Activated CD4-positive, alpha-beta T cell treated with anti-CD3 and anti-CD28 coated beads for 36 hours (primary cell): ENCODE data around the gene IDH3B. TPM values are rescaled to one million over a fixed set of nuclear protein-coding genes. Genes with fewer than 3 reads are reported as not detected.

Source experiments
- ATAC-seq: fragments of 200-7000 bp; cut with Tn5 transposase; one replicate; pipeline ENCODE4 v1.10.0; 2021; ENCODE audit warnings: mild to moderate bottlenecking, moderate library complexity
- CTCF ChIA-PET: fragments of 350-600 bp; sonication (Branson Sonifier 250); formaldehyde crosslinking; loops from one replicate; lab custom pipeline; 2021; ENCODE audit warnings: antibody characterized with exemption; lab: Charles Lee
- POLR2A ChIA-PET: fragments of 350-600 bp; sonication (Branson Sonifier 250); formaldehyde crosslinking; loops from one replicate; lab custom pipeline; 2021; ENCODE audit warnings: antibody characterized with exemption, inconsistent platforms; lab: Charles Lee
- DNase-seq: peaks from one replicate; pipeline ENCODE4 v3.0.0-alpha.2; 2020
- H3K27ac Mint-ChIP-seq: one replicate; pipeline ENCODE4 v1.8.0; 2021; ENCODE audit warnings: mixed read lengths
- H3K27me3 Mint-ChIP-seq: one replicate; pipeline ENCODE4 v1.8.0; 2021; ENCODE audit warnings: mixed read lengths
- H3K36me3 Mint-ChIP-seq: one replicate; pipeline ENCODE4 v1.8.0; 2021; ENCODE audit warnings: low read depth, mixed read lengths
- H3K4me1 Mint-ChIP-seq: one replicate; pipeline ENCODE4 v1.8.0; 2021; ENCODE audit warnings: mixed read lengths
- H3K4me3 Mint-ChIP-seq: one replicate; pipeline ENCODE4 v1.8.0; 2021; ENCODE audit warnings: mild to moderate bottlenecking, moderate library complexity, mixed read lengths
- H3K9me3 Mint-ChIP-seq: one replicate; pipeline ENCODE4 v1.8.0; 2021; ENCODE audit warnings: low read depth, mixed read lengths
- intact Hi-C, 2 experiments: fragments of 100-400 bp; cut with DNase I in 1 of 2; cut with micrococcal nuclease in 1 of 2; formaldehyde crosslinking; loops; one replicate each; pipeline versions ENCODE4 v1.14.2 to v1.15.1; 2022 to 2024; cut with DNase I, micrococcal nuclease
- total RNA-seq, 2 experiments: library from RNA; stranded (reverse); gene quantifications; one replicate each; pipeline ENCODE4 v1.2.3, GENCODE V29; 2021

The IDH3B gene
- total RNA-seq, 2 experiments from 2014 or later = 92.4 to 115 TPM

GRCh38 chr20:2640899-2641298 lies 23.1 kb downstream of the IDH3B start:
- Mint-ChIP-seq H3K4me1 (peaks cover 3% of the 10 kb centered on the region), H3K36me3 (peaks cover 4% of the 10 kb centered on the region), H3K9me3 (no peaks in the 10 kb centered on the region), H3K27ac (no peak overlapping the region), H3K4me3 (no peak overlapping the region), H3K27me3 (peaks cover 2% of the 10 kb centered on the region)
- intact Hi-C loops = no loop called here
- DNase-seq (no peak), ATAC-seq (no peak)
- POLR2A ChIA-PET = no interaction called here
- CTCF ChIA-PET = interaction anchor here (0.6 to 1.5 kb wide), 3 partner anchors 11 to 409 kb away, joined by 3 read pairs; no protein-coding TSS in a partner anchor

GRCh38 chr20:2640260-2640659 lies 23.8 kb downstream of the IDH3B start:
- Mint-ChIP-seq H3K27ac (no peak overlapping the region), H3K4me3 (no peak overlapping the region), H3K27me3 (peaks cover 2% of the 10 kb centered on the region), H3K36me3 (peaks cover 4% of the 10 kb centered on the region), H3K4me1 (peaks cover 3% of the 10 kb centered on the region), H3K9me3 (no peaks in the 10 kb centered on the region)
- ChIA-PET CTCF (interaction anchor here (0.9 kb wide), 1 partner anchor 86 kb away, joined by 3 read pairs; no protein-coding TSS in a partner anchor), POLR2A (no interaction called here)
- ATAC-seq = no peak
- intact Hi-C loops = no loop called here
- no peak for DNase-seq

GRCh38 chr20:2637246-2637645 lies 26.8 kb downstream of the IDH3B start:
- H3K27ac Mint-ChIP-seq = no peak overlapping the region
- H3K36me3 Mint-ChIP-seq = no peaks in the 10 kb centered on the region
- intact Hi-C loops = no loop called here
- POLR2A ChIA-PET = no interaction called here
- H3K9me3 Mint-ChIP-seq = no peaks in the 10 kb centered on the region
- CTCF ChIA-PET = interaction anchor here (0.6 to 2.9 kb wide), 5 partner anchors 10 to 565 kb away, joined by 3 to 16 read pairs (median 3); no protein-coding TSS in a partner anchor
- ATAC-seq (no peak), DNase-seq (no peak)
- H3K4me1 Mint-ChIP-seq = no peaks in the 10 kb centered on the region
- no peak overlapping the region for H3K4me3 Mint-ChIP-seq
- H3K27me3 Mint-ChIP-seq = peaks cover 6% of the 10 kb centered on the region

GRCh38 chr20:2633381-2633780 lies 30.6 kb downstream of the IDH3B start:
- H3K4me1 Mint-ChIP-seq = no peaks in the 10 kb centered on the region
- DNase-seq = no peak
- no peak overlapping the region for H3K4me3 Mint-ChIP-seq
- H3K9me3 Mint-ChIP-seq = no peaks in the 10 kb centered on the region
- H3K36me3 Mint-ChIP-seq = no peaks in the 10 kb centered on the region
- POLR2A ChIA-PET = no interaction called here
- peaks cover 16% of the 10 kb centered on the region for H3K27me3 Mint-ChIP-seq
- intact Hi-C loops = no loop called here
- no peak for ATAC-seq
- no peak overlapping the region for H3K27ac Mint-ChIP-seq
- CTCF ChIA-PET = interaction anchor here (0.5 to 1.4 kb wide), 3 partner anchors 12 to 24 kb away, joined by 3 read pairs; no protein-coding TSS in a partner anchor

GRCh38 chr20:2631228-2631627 lies 32.8 kb downstream of the IDH3B start:
- DNase-seq = no peak
- POLR2A ChIA-PET = no interaction called here
- CTCF ChIA-PET = interaction anchor here (0.6 to 1.2 kb wide), 3 partner anchors 21 to 110 kb away, joined by 3 read pairs; partner anchors contain the start of gene NOP56

GRCh38 chr20:2626853-2627541 lies 37.0 kb downstream of the IDH3B start:
- DNase-seq (no peak), ATAC-seq (no peak)
- no peak overlapping the region for H3K27ac Mint-ChIP-seq
- peaks cover 17% of the 10 kb centered on the region for H3K27me3 Mint-ChIP-seq
- CTCF ChIA-PET = interaction anchor here (1.1 to 1.6 kb wide), 2 partner anchors 12 to 18 kb away, joined by 3 to 4 read pairs; no protein-coding TSS in a partner anchor
- H3K4me1 Mint-ChIP-seq = no peaks in the 10 kb centered on the region
- peaks cover 10% of the 10 kb centered on the region for H3K9me3 Mint-ChIP-seq
- no peaks in the 10 kb centered on the region for H3K36me3 Mint-ChIP-seq
- intact Hi-C loops = no loop called here
- no peak overlapping the region for H3K4me3 Mint-ChIP-seq
- POLR2A ChIA-PET = no interaction called here

More at GRCh38 chr20:2631228-2631627, 32.8 kb downstream of the IDH3B start:
- intact Hi-C loops = no loop called here
- H3K9me3 Mint-ChIP-seq = peaks cover 9% of the 10 kb centered on the region
- H3K27me3 Mint-ChIP-seq = peaks cover 20% of the 10 kb centered on the region
- ATAC-seq = no peak
- H3K4me3 Mint-ChIP-seq = no peak overlapping the region
- H3K4me1 Mint-ChIP-seq = no peaks in the 10 kb centered on the region
- H3K27ac Mint-ChIP-seq = no peak overlapping the region
- no peaks in the 10 kb centered on the region for H3K36me3 Mint-ChIP-seq

GRCh38 chr20:2625062-2625461 lies 39.0 kb downstream of the IDH3B start:
- ChIA-PET CTCF (interaction anchor here (0.7 to 1.0 kb wide), 2 partner anchors 58 to 103 kb away, joined by 3 to 4 read pairs; no protein-coding TSS in a partner anchor), POLR2A (no interaction called here)
- DNase-seq (no peak), ATAC-seq (no peak)
- no peak overlapping the region for H3K4me3 Mint-ChIP-seq
- intact Hi-C loops = no loop called here
- H3K27me3 Mint-ChIP-seq = peaks cover 11% of the 10 kb centered on the region
- no peak overlapping the region for H3K27ac Mint-ChIP-seq
- H3K36me3 Mint-ChIP-seq = no peaks in the 10 kb centered on the region
- H3K4me1 Mint-ChIP-seq = peaks cover 6% of the 10 kb centered on the region
- H3K9me3 Mint-ChIP-seq = peaks cover 10% of the 10 kb centered on the region

GRCh38 chr20:2624190-2624589 lies 39.8 kb downstream of the IDH3B start:
- no peak for ATAC-seq
- H3K4me1 Mint-ChIP-seq = peaks cover 9% of the 10 kb centered on the region
- no peak overlapping the region for H3K27ac Mint-ChIP-seq
- H3K36me3 Mint-ChIP-seq = no peaks in the 10 kb centered on the region
- CTCF ChIA-PET = interaction anchor here (0.7 to 1.0 kb wide), 3 partner anchors 57 to 289 kb away, joined by 3 to 4 read pairs (median 3); no protein-coding TSS in a partner anchor
- POLR2A ChIA-PET = no interaction called here
- no peak for DNase-seq
- H3K9me3 Mint-ChIP-seq = peaks cover 10% of the 10 kb centered on the region
- H3K27me3 Mint-ChIP-seq = peaks cover 16% of the 10 kb centered on the region
- no peak overlapping the region for H3K4me3 Mint-ChIP-seq
- intact Hi-C loops = no loop called here

- H3K36me3 Mint-ChIP-seq = no peaks in the 10 kb centered on the region
- no peaks in the 10 kb centered on the region for H3K9me3 Mint-ChIP-seq
- peaks cover 19% of the 10 kb centered on the region for H3K27me3 Mint-ChIP-seq
- DNase-seq = no peak
- ChIA-PET POLR2A (no interaction called here), CTCF (interaction anchor here (1.4 kb wide), 1 partner anchor 27 kb away, joined by 4 read pairs; no protein-coding TSS in a partner anchor)
- no peak overlapping the region for H3K27ac Mint-ChIP-seq
- H3K4me3 Mint-ChIP-seq = no peak overlapping the region
- peaks cover 9% of the 10 kb centered on the region for H3K4me1 Mint-ChIP-seq
- intact Hi-C loops = no loop called here
- ATAC-seq = no peak
Measured at GRCh38 chr20:2619961-2620595, 43.9 kb downstream of the IDH3B start.

GRCh38 chr20:2619337-2619736 lies 44.7 kb downstream of the IDH3B start:
- Mint-ChIP-seq H3K36me3 (no peaks in the 10 kb centered on the region), H3K27me3 (peaks cover 17% of the 10 kb centered on the region), H3K27ac (no peak overlapping the region), H3K4me3 (no peak overlapping the region), H3K4me1 (peaks cover 9% of the 10 kb centered on the region), H3K9me3 (no peaks in the 10 kb centered on the region)
- ATAC-seq (no peak), DNase-seq (no peak)
- POLR2A ChIA-PET = no interaction called here
- intact Hi-C loops = no loop called here
- CTCF ChIA-PET = no interaction called here

GRCh38 chr20:2618815-2619214 lies 45.2 kb downstream of the IDH3B start:
- no peaks in the 10 kb centered on the region for H3K36me3 Mint-ChIP-seq
- ChIA-PET POLR2A (no interaction called here), CTCF (no interaction called here)
- peaks cover 17% of the 10 kb centered on the region for H3K27me3 Mint-ChIP-seq
- DNase-seq (no peak), ATAC-seq (no peak)
- H3K27ac Mint-ChIP-seq = no peak overlapping the region
- no peak overlapping the region for H3K4me3 Mint-ChIP-seq
- peaks cover 9% of the 10 kb centered on the region for H3K4me1 Mint-ChIP-seq
- intact Hi-C loops = no loop called here
- no peaks in the 10 kb centered on the region for H3K9me3 Mint-ChIP-seq
